HFF-Myc (cell line): Measurements from ENCODE around the gene ADAD2.
"Not testable (repeated sequence)": the region's sequence is repeated elsewhere in the genome, so short reads cannot be mapped to it uniquely, and the experiment has no call there.

ENCODE experiments used
- DNase-seq: peaks from one replicate; pipeline ENCODE4 v3.0.0-alpha.2; 2011; ENCODE audit warnings: low read depth; ENCODE audit errors: extremely low read depth
- H3K4me3 ChIP-seq: replicated peaks from 2 replicates; pipeline ENCODE4 v1.5.1; 2011; ENCODE audit warnings: low read depth, mild to moderate bottlenecking, control low read depth, low read length
- TF ChIP-seq, protein P1 (sequence below): IDR thresholded peaks from 2 replicates; pipeline ENCODE4 v1.5.1; 2012; ENCODE audit warnings: mild to moderate bottlenecking, low read depth, low read length, control low read depth; ENCODE audit errors: missing control alignments

ADAD2 gene

DNA sequence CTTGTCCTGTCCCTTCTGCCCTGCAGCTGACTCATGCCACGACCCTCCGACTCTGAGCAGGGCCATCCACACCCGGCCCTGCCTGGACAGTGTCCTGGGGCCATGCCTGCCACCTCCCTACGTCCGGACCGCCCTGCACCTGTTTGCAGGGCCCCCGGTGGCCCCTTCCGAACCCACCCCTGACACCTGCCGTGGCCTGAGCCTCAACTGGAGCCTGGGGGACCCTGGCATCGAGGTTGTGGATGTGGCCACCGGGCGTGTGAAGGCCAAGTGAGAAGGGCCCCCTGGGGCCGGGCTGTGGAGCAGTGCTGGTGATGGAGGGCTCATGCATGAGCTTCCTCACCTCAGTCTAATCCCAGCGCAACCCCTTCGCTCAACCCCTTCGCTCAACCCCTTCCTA, 5.1 kb downstream of the ADAD2 start:
- DNase-seq, result no peak
- TF ChIP-seq, protein P1, sequence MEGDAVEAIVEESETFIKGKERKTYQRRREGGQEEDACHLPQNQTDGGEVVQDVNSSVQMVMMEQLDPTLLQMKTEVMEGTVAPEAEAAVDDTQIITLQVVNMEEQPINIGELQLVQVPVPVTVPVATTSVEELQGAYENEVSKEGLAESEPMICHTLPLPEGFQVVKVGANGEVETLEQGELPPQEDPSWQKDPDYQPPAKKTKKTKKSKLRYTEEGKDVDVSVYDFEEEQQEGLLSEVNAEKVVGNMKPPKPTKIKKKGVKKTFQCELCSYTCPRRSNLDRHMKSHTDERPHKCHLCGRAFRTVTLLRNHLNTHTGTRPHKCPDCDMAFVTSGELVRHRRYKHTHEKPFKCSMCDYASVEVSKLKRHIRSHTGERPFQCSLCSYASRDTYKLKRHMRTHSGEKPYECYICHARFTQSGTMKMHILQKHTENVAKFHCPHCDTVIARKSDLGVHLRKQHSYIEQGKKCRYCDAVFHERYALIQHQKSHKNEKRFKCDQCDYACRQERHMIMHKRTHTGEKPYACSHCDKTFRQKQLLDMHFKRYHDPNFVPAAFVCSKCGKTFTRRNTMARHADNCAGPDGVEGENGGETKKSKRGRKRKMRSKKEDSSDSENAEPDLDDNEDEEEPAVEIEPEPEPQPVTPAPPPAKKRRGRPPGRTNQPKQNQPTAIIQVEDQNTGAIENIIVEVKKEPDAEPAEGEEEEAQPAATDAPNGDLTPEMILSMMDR, result no peak
- no peak overlapping the region for H3K4me3 ChIP-seq

DNA sequence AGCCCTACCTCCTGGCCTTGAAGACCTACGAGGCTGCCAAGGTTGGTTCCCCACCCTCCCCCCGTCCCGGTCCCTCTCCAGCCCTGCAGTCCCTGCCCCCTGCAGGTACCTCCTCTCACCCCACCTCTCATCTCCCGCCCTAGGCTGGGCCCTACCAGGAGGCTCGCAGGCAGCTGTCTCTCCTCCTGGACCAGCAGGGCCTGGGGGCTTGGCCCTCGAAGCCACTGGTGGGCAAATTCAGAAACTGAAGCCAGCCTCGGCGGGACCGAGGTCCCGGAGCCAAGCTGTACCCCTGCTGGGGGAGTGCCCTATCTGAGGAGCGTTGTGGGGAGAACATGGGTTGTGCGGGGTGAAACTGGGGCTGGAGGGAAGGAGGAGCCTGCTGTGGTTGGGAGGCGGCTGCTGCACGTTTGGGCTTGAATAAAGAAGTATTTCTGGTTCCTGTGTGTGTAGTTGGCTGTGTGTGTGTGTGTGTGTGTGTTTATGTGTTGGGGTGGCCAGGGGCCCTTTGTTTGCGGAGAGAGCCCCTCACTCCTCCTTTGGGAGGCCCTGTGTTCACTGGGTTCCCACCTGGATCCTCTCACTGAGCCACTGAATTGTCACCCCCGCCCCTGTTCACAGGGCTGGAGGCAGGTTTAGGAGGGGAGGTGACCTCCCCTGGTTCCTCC, 5.9 kb downstream of the ADAD2 start:
- DNase-seq, result no peak
- TF ChIP-seq, protein P1, result no peak

DNA sequence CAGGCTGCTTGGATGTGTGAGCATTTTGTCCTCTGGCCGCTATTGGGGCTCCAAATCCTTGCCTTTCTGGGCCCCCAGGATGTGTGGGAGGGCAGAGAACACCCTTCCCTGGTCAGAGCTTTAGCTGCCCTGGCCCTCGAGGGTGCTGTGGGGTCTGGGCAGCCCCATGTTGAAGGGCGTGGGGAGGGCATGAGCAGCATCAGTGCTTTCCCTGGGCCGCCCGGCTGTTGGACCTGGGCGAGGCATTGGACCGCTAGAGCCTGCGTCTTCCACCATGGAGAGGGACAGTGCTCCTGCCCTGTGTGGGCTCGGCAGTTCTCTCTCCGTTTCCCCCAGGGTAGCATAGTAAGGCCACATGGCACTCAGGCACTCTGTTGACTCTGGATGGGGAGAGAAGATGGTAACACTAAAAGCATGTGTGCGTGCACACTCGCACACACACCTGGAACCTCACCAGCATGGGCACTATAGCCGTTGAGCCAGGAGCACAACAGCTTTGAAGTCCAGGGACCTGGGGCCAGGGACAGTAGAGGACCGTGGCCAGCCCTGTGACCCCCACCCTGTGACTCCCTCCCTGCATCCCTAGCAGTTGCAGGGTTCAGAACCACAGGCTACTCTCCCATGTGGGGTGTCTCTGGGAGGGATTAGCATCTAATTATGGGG, 6.6 kb downstream of the ADAD2 start:
- no peak overlapping the region for H3K4me3 ChIP-seq
- no peak for DNase-seq

More for the DNA sequence above, 5.9 kb downstream of the ADAD2 start:
- no peak overlapping the region for H3K4me3 ChIP-seq

DNA sequence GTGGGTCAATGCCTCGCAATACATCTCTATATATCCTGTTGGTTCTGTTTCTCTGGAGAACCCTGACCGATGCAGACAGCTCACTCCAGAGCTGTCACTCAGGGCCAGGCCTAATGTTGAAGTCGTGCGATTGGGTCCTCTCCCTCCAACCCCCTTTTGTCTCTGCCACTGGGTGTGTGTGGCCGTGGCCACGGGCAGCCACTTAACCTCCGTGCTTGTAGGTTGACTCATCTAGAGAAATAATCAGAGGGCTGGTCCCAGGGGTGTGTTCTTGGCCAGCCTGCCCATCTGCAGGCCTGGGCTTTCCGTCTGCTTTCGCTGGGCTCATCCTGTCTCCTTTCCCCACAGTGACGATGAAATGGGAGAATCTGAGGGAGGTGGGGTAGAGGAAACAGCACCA, 7.4 kb downstream of the ADAD2 start:
- TF ChIP-seq, protein P1, result no peak
- H3K4me3 ChIP-seq, result no peak overlapping the region
- DNase-seq, result no peak

More for the DNA sequence above, 6.6 kb downstream of the ADAD2 start:
- TF ChIP-seq, protein P1, result no peak

DNA sequence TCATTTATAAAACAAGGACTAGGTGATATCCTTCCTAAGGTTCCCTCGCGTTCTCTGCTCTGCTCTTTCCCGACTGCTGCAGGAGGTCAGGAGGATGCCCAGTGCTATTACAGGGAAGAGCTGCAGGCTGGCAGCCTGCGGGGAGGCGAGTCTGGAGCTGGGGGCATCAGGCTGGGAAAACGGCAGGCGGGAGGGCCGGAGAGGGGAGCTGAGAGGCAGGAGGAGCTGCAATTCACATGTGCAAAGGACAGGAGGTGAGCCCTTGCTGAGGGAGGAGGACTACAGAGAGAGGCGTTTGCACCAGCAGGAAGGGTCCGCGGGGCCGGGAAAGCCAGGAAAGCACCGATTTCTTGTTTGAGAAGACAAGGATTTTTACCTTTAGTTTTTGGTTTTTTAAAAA, 8.1 kb downstream of the ADAD2 start:
- DNase-seq, result no peak
- TF ChIP-seq, protein P1, result no peak
- no peak overlapping the region for H3K4me3 ChIP-seq

DNA sequence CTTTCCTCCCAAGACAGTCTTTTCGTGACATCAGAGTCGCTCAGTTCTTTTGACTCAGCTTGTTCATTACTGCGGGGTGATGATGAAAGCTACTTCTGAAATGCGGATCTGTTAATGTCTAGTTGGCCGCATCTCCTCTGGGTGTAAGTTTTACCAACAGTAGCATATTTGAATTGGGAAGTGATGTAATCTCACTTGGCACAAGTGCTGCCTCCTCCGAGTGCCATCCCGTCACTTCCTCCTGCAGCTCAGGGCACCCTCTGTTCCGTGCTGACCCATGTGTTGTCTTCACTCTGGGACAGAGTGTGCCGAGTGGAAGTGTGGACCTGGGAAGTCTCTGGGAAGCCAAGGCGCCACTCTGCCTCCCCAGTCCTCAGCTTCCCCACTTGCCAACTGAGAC, 8.9 kb downstream of the ADAD2 start:
- no peak for DNase-seq
- H3K4me3 ChIP-seq, result no peak overlapping the region
- TF ChIP-seq, protein P1, result no peak

DNA sequence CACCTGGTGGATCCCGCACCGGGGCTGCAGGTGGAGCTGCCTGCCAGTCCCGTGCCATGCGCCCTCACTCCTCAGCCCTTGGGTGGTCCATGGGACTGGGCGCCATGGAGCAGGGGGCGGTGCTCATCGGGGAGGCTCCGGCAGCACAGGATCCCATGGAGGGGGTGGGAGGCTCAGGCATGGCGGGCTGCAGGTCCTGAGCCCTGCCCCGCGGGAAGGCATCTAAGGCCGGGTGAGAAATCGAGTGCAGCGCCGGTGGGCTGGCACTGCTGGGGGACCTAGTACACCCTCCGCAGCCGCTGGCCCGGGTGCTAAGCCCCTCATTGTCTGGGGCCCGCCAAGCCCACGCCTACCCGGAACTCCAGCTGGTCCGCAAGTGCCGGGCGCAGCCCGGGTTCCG, 13.6 kb downstream of the ADAD2 start:
- H3K4me3 ChIP-seq, DNase-seq: not testable (repeated sequence)

DNA sequence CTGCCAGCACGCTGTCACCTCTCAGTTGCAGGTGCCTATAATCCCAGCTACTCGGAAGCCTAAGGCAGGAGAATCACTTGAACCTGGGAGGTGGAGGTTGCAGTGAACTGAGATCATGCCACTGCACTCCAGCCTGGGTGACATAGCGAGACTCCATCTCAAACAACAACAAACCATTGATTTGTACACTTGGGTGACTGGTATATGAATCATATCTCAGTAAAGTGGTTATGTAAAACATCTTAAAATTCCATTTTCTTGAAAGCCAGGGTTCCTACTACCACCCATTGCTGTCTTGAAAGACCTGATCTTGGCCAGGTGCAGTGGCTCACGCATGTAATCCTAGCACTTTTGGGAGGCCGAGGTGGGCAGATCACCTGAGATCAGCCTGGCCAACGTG, 14.2 kb downstream of the ADAD2 start:
- DNase-seq, result not testable (repeated sequence)

More for the DNA sequence above, 14.2 kb downstream of the ADAD2 start:
- not testable (repeated sequence) for H3K4me3 ChIP-seq
